ENCODE measurements around the gene WFDC13. TPM values are rescaled to one million over a fixed set of nuclear protein-coding genes. Genes with fewer than 3 reads are reported as not detected.

WFDC13 gene
- polyA plus RNA-seq, 1 donor (not counting 4 experiments of a cell fraction or from before 2014, with no cell fraction given) = not detected

- no peaks in the 10 kb centered on the region for H3K79me2 ChIP-seq (ENCODE audit: control insufficient read depth, insufficient read depth, low read length)
- TF ChIP-seq, protein P1, sequence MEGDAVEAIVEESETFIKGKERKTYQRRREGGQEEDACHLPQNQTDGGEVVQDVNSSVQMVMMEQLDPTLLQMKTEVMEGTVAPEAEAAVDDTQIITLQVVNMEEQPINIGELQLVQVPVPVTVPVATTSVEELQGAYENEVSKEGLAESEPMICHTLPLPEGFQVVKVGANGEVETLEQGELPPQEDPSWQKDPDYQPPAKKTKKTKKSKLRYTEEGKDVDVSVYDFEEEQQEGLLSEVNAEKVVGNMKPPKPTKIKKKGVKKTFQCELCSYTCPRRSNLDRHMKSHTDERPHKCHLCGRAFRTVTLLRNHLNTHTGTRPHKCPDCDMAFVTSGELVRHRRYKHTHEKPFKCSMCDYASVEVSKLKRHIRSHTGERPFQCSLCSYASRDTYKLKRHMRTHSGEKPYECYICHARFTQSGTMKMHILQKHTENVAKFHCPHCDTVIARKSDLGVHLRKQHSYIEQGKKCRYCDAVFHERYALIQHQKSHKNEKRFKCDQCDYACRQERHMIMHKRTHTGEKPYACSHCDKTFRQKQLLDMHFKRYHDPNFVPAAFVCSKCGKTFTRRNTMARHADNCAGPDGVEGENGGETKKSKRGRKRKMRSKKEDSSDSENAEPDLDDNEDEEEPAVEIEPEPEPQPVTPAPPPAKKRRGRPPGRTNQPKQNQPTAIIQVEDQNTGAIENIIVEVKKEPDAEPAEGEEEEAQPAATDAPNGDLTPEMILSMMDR (optimal IDR thresholded peaks at IDR 0.05 in 1 of 3, IDR thresholded peaks at IDR 0.05 in 1 of 3, conservative IDR thresholded peaks at IDR 0.05 in 1 of 3; ENCODE audit: extremely low read depth in 1 of 3, insufficient read depth in 2 of 3, low read length in 3 of 3) = no peak
- TF ChIP-seq EZH2 (IDR thresholded peaks at IDR 0.05; ENCODE audit: low read length) = no peak
- H3K4me3 ChIP-seq (ENCODE audit: control insufficient read depth in 2 of 3, extremely low read depth in 1 of 3, insufficient read depth in 2 of 3, low read depth in 1 of 3, low read length in 3 of 3) = no peak overlapping the region
- H3K27ac ChIP-seq (ENCODE audit: control insufficient read depth, insufficient read depth, low read length) = no peak overlapping the region
- no peaks in the 10 kb centered on the region for H3K9me3 ChIP-seq (ENCODE audit: control insufficient read depth, low read depth, low read length)
- FAIRE-seq (no peak), DNase-seq (ENCODE audit: low read depth, low spot score) (no peak)
- dilution Hi-C loops (cut with MboI; ENCODE audit: extremely low pct_ligation_motif_present, low sequenced_read_pairs) = no loop called here
- H3K9me1 ChIP-seq (ENCODE audit: control insufficient read depth, extremely low read depth, insufficient read depth, low read length) = no peaks in the 10 kb centered on the region
- no peak overlapping the region for H3K9ac ChIP-seq (ENCODE audit: control insufficient read depth, extremely low read depth, insufficient read depth, low read length)
- no peaks in the 10 kb centered on the region for H3K27me3 ChIP-seq (ENCODE audit: control insufficient read depth, extremely low read depth, insufficient read depth, low read length)
- H4K20me1 ChIP-seq (ENCODE audit: control insufficient read depth, extremely low read depth, insufficient read depth, low read length) = no peaks in the 10 kb centered on the region
- H2AFZ ChIP-seq (ENCODE audit: control insufficient read depth, low read length) = no peak overlapping the region
- H3K36me3 ChIP-seq (ENCODE audit: control insufficient read depth in 2 of 2, extremely low read depth in 1 of 2, insufficient read depth in 2 of 2, low read length in 2 of 2) = no peaks in the 10 kb centered on the region
- H3K4me2 ChIP-seq (ENCODE audit: control insufficient read depth, extremely low read depth, insufficient read depth, low read depth, low read length) = no peak overlapping the region
- H3K4me1 ChIP-seq (ENCODE audit: control insufficient read depth, extremely low read depth, insufficient read depth, low read length) = no peaks in the 10 kb centered on the region
Measured at GRCh38 chr20:45672765-45673164, 29.1 kb upstream of the WFDC13 start.

- no peak overlapping the region for H3K4me3 ChIP-seq (ENCODE audit: control insufficient read depth in 2 of 3, extremely low read depth in 1 of 3, insufficient read depth in 2 of 3, low read depth in 1 of 3, low read length in 3 of 3)
- H3K9me1 ChIP-seq (ENCODE audit: control insufficient read depth, extremely low read depth, insufficient read depth, low read length) = no peaks in the 10 kb centered on the region
- no peaks in the 10 kb centered on the region for H3K27me3 ChIP-seq (ENCODE audit: control insufficient read depth, extremely low read depth, insufficient read depth, low read length)
- dilution Hi-C loops (cut with MboI; ENCODE audit: extremely low pct_ligation_motif_present, low sequenced_read_pairs) = no loop called here
- no peak overlapping the region for H3K27ac ChIP-seq (ENCODE audit: control insufficient read depth, insufficient read depth, low read length)
- no peak for DNase-seq (ENCODE audit: low read depth, low spot score)
- H3K79me2 ChIP-seq (ENCODE audit: control insufficient read depth, insufficient read depth, low read length) = no peaks in the 10 kb centered on the region
- H3K4me1 ChIP-seq (ENCODE audit: control insufficient read depth, extremely low read depth, insufficient read depth, low read length) = no peaks in the 10 kb centered on the region
- H4K20me1 ChIP-seq (ENCODE audit: control insufficient read depth, extremely low read depth, insufficient read depth, low read length) = no peaks in the 10 kb centered on the region
- FAIRE-seq = no peak
- peaks cover 3% of the 10 kb centered on the region for H3K9me3 ChIP-seq (ENCODE audit: control insufficient read depth, low read depth, low read length)
- H3K9ac ChIP-seq (ENCODE audit: control insufficient read depth, extremely low read depth, insufficient read depth, low read length) = no peak overlapping the region
- no peak overlapping the region for H2AFZ ChIP-seq (ENCODE audit: control insufficient read depth, low read length)
- no peak overlapping the region for H3K4me2 ChIP-seq (ENCODE audit: control insufficient read depth, extremely low read depth, insufficient read depth, low read depth, low read length)
- TF ChIP-seq EZH2 (IDR thresholded peaks at IDR 0.05; ENCODE audit: low read length) = no peak
- TF ChIP-seq, protein P1 (optimal IDR thresholded peaks at IDR 0.05 in 1 of 3, IDR thresholded peaks at IDR 0.05 in 1 of 3, conservative IDR thresholded peaks at IDR 0.05 in 1 of 3; ENCODE audit: extremely low read depth in 1 of 3, insufficient read depth in 2 of 3, low read length in 3 of 3) = no peak
- no peaks in the 10 kb centered on the region for H3K36me3 ChIP-seq (ENCODE audit: control insufficient read depth in 2 of 2, extremely low read depth in 1 of 2, insufficient read depth in 2 of 2, low read length in 2 of 2)
Measured at GRCh38 chr20:45679650-45680049, 22.2 kb upstream of the WFDC13 start.

Measured in keratinocyte (primary cell).